Measurements from ENCODE around the gene ATXN7L2. TPM values are rescaled to one million over a fixed set of nuclear protein-coding genes. Genes with fewer than 3 reads are reported as not detected.
A peak's percentile ranks its signal among the peaks of the same experiment; 100 is the strongest.

The ATXN7L2 gene
- polyA plus RNA-seq, 1 donor: 31.2 TPM

GRCh38 chr1:109527846-109528695 is 44.4 kb downstream of the ATXN7L2 start:
- no peak for DNase-seq

- DNase-seq: no peak
Observed at GRCh38 chr1:109528712-109529111, 45.0 kb downstream of the ATXN7L2 start.

GRCh38 chr1:109529881-109530456 is 46.3 kb downstream of the ATXN7L2 start:
- DNase-seq: no peak

DNA sequence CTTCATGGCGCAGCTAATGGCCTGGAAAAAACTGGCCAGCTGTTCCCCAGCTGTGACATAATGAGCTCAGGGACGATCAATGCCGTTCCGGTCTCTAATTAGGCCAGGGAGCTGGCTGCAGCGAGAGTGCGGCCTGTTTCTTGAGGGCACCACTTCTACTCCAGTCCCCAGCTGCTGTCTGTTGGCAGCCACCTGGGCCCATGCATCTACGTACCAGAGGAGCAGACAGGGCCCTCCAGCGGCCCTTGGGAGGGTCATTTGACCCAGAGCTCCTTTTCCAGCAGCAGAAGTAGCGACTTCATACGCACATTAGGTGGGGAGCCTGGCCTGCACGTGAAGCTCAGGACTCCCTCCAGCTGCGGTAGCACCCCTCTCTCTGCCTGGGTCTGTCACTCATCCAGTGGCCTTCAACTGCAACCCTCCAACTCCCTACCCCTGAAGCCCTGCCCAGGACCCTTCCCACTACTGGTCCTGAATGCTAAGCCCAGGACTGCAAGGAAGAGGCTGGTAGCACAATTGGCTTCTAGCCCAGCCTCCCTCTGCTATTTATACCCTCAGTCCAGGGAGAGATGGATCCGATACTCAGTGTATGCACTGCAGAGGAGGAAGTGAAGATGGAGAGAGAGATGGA is 46.9 kb downstream of the ATXN7L2 start:
- DNase-seq: peak; percentile 66

GRCh38 chr1:109531380-109531779 is 47.7 kb downstream of the ATXN7L2 start:
- no peak for DNase-seq

DNA sequence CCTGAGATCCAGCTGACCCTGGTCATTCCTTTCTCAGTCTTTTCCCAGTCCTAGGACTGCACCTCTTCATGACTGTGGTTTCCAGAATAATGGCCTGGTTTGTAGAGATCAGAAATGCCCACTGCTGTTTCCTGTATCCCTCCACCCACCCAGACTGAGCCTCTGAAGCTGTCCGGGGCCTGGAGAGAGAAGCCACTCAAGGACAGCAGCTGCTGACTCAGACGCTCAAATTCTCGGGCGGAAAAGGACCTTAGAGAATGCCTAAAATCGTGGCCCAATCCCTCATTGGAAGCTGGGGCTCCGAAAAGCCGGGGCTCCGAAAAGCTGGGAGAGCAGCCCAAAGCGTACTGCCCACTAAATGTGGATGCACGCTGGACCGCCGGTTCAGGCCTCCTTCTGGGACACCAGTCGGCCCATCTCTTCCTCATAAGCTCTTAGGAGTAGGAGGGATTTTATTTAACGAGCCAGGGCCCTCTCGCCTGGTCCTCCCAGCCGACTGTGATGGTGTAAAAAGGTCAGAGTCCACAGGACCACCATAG is 48.2 kb downstream of the ATXN7L2 start:
- no peak for DNase-seq

DNA sequence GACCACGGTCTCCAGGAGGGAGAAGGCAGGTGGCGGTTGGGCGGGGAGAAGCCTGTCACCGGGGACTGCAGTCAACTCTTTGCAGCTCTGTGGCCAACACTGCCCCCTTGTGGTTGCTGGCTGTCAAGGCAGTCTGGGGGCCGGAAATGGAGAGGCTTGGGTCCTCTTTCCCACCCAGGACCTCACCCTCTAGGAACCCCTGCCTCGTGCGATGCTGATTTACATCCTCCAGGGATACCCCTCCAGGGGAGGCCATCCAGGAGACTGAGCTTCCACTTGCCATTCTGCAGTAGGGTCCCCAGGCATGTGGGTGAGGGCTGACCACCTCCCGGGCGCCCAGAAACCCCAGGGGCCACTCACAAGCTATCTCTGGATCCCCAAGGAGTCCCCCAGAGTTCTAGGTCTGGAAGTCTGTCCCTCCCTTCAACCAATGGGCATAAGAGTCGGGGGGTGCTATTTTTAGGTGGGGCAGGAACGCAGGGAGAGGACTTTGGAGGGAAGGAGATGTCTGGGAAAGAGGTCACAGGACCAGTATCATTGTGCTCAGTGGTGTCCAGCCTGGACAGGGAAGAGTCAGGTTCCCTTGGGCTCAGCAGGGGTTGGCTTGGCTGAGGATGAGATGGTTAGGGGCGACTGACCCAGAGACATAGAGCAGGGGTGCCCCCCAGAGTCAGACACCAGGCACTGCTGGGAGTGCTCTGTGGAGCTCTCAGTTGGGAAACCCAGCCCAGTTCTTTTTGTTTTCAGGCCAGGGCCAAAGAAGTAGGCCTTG is 48.8 kb downstream of the ATXN7L2 start:
- peak; percentile 81 for DNase-seq

DNA sequence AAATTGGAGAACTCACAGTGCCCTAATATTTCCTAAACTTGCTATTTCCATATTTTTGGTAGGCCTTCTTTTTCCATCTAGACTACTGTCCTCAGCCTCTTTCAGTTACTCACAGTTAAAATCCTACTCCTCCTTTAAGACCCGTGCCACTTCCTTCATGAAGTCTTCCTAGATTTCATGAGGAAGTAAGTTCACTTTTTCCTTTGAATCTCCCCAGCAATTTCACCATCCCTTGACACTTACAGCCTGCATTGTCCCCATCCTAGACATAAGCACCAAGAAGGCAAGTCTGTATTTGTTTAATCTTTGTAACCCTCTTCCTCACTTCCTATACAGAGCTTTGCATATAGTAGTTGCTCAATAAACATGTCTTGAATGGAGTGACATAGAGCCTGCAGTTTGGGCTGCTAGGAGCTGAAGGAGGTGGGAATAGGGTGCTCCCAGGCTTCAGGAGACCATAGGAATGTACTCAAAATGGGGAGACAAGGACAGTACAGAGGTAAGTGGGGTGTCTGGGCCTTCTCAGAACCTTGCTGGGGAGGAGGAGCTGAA is 50.7 kb downstream of the ATXN7L2 start:
- no peak for DNase-seq

GRCh38 chr1:109535481-109535880 is 51.8 kb downstream of the ATXN7L2 start:
- no peak for DNase-seq

- peak; percentile 34 for DNase-seq
Observed at GRCh38 chr1:109535971-109536491, 52.3 kb downstream of the ATXN7L2 start.

- DNase-seq: no peak
Observed at GRCh38 chr1:109537450-109538178, 53.9 kb downstream of the ATXN7L2 start.

GRCh38 chr1:109538827-109539555 is 55.3 kb downstream of the ATXN7L2 start:
- DNase-seq: no peak

GRCh38 chr1:109539676-109540075 is 56.0 kb downstream of the ATXN7L2 start, which contains the start of gene GPR61:
Gene GPR61, plus strand, starts transcription at chr1:109539872. Its CDS starts 3,151 bp downstream, at chr1:109543023.
- no peak for DNase-seq

- no peak for DNase-seq
Observed at GRCh38 chr1:109541102-109541501, 57.4 kb downstream of the ATXN7L2 start.

Other genes with a start within 250 kb of the ATXN7L2 start
- 4.1 TPM for gene CELSR2, start 234.4 kb upstream of the ATXN7L2 start, polyA plus RNA-seq (ENCODE audit: insufficient read length)
- 11.1 TPM for gene PSRC1, start 200.8 kb upstream of the ATXN7L2 start, polyA plus RNA-seq (ENCODE audit: insufficient read length)
- gene MYBPHL, start 176.9 kb upstream of the ATXN7L2 start, polyA plus RNA-seq (ENCODE audit: insufficient read length): 0.94 TPM
- gene SORT1, start 86.0 kb upstream of the ATXN7L2 start, polyA plus RNA-seq (ENCODE audit: insufficient read length): 32.9 TPM
- 52.5 TPM for gene PSMA5, start 57.5 kb upstream of the ATXN7L2 start, polyA plus RNA-seq (ENCODE audit: insufficient read length)
- 289 TPM for gene SYPL2, start 17.4 kb upstream of the ATXN7L2 start, polyA plus RNA-seq (ENCODE audit: insufficient read length)
- gene CYB561D1, start 10.2 kb downstream of the ATXN7L2 start, polyA plus RNA-seq (ENCODE audit: insufficient read length): 11.5 TPM
- 14.8 TPM for gene AMIGO1, start 25.8 kb downstream of the ATXN7L2 start, polyA plus RNA-seq (ENCODE audit: insufficient read length)
- 3.1 TPM for gene GPR61, start 56.0 kb downstream of the ATXN7L2 start, polyA plus RNA-seq (ENCODE audit: insufficient read length)
- 6.4 TPM for gene GNAI3, start 64.7 kb downstream of the ATXN7L2 start, polyA plus RNA-seq (ENCODE audit: insufficient read length)
- not detected for gene GNAT2, start 135.7 kb downstream of the ATXN7L2 start, polyA plus RNA-seq (ENCODE audit: insufficient read length)
- gene AMPD2, start 135.9 kb downstream of the ATXN7L2 start, polyA plus RNA-seq (ENCODE audit: insufficient read length): 27.6 TPM
- 19.4 TPM for gene GSTM4, start 172.2 kb downstream of the ATXN7L2 start, polyA plus RNA-seq (ENCODE audit: insufficient read length)
- 157 TPM for gene GSTM2, start 184.2 kb downstream of the ATXN7L2 start, polyA plus RNA-seq (ENCODE audit: insufficient read length)
- 50.6 TPM for gene GSTM1, start 203.9 kb downstream of the ATXN7L2 start, polyA plus RNA-seq (ENCODE audit: insufficient read length)
- 19.8 TPM for gene GSTM5, start 228.3 kb downstream of the ATXN7L2 start, polyA plus RNA-seq (ENCODE audit: insufficient read length)

All from hindlimb muscle (tissue), 1 donor.